HG03139 (cell line): Measurements from ENCODE around the gene ATP6V1G2.
"Not testable (repeated sequence)": the region's sequence is repeated elsewhere in the genome, so short reads cannot be mapped to it uniquely, and the experiment has no call there.

Experiments
- ATAC-seq: cut with Tn5 transposase; IDR thresholded peaks from one replicate; pipeline ENCODE4 v1.9.1; 2021; ENCODE audit not compliant: unreplicated experiment

Gene ATP6V1G2

GRCh38 chr6:31575952-31576685, 29.7 kb upstream of the ATP6V1G2 start:
- ATAC-seq = no peak

DNA sequence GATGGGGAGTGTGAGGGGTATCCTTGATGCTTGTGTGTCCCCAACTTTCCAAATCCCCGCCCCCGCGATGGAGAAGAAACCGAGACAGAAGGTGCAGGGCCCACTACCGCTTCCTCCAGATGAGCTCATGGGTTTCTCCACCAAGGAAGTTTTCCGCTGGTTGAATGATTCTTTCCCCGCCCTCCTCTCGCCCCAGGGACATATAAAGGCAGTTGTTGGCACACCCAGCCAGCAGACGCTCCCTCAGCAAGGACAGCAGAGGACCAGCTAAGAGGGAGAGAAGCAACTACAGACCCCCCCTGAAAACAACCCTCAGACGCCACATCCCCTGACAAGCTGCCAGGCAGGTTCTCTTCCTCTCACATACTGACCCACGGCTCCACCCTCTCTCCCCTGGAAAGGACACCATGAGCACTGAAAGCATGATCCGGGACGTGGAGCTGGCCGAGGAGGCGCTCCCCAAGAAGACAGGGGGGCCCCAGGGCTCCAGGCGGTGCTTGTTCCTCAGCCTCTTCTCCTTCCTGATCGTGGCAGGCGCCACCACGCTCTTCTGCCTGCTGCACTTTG, 29.0 kb upstream of the ATP6V1G2 start, which contains the start of gene TNF:
Gene TNF, plus strand, starts transcription at position 231 of the 567 bp plus-strand sequence. Its CDS starts 177 bp downstream, at position 408.
- ATAC-seq = no peak

DNA sequence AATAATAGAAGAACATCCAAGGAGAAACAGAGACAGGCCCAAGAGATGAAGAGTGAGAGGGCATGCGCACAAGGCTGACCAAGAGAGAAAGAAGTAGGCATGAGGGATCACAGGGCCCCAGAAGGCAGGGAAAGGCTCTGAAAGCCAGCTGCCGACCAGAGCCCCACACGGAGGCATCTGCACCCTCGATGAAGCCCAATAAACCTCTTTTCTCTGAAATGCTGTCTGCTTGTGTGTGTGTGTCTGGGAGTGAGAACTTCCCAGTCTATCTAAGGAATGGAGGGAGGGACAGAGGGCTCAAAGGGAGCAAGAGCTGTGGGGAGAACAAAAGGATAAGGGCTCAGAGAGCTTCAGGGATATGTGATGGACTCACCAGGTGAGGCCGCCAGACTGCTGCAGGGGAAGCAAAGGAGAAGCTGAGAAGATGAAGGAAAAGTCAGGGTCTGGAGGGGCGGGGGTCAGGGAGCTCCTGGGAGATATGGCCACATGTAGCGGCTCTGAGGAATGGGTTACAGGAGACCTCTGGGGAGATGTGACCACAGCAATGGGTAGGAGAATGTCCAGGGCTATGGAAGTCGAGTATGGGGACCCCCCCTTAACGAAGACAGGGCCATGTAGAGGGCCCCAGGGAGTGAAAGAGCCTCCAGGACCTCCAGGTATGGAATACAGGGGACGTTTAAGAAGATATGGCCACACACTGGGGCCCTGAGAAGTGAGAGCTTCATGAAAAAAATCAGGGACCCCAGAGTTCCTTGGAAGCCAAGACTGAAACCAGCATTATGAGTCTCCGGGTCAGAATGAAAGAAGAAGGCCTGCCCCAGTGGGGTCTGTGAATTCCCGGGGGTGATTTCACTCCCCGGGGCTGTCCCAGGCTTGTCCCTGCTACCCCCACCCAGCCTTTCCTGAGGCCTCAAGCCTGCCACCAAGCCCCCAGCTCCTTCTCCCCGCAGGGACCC, 28.0 kb upstream of the ATP6V1G2 start:
- ATAC-seq = no peak

DNA sequence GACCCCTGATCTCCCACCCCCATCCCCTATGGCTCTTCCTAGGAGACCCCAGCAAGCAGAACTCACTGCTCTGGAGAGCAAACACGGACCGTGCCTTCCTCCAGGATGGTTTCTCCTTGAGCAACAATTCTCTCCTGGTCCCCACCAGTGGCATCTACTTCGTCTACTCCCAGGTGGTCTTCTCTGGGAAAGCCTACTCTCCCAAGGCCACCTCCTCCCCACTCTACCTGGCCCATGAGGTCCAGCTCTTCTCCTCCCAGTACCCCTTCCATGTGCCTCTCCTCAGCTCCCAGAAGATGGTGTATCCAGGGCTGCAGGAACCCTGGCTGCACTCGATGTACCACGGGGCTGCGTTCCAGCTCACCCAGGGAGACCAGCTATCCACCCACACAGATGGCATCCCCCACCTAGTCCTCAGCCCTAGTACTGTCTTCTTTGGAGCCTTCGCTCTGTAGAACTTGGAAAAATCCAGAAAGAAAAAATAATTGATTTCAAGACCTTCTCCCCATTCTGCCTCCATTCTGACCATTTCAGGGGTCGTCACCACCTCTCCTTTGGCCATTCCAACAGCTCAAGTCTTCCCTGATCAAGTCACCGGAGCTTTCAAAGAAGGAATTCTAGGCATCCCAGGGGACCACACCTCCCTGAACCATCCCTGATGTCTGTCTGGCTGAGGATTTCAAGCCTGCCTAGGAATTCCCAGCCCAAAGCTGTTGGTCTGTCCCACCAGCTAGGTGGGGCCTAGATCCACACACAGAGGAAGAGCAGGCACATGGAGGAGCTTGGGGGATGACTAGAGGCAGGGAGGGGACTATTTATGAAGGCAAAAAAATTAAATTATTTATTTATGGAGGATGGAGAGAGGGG, 27.1 kb upstream of the ATP6V1G2 start:
- no peak for ATAC-seq

GRCh38 chr6:31572041-31572911, 25.9 kb upstream of the ATP6V1G2 start, which contains the start of gene LTA:
Gene LTA, plus strand, starts transcription at chr6:31572289. Its CDS starts 454 bp downstream, at chr6:31572743.
- ATAC-seq = peak; percentile 37

DNA sequence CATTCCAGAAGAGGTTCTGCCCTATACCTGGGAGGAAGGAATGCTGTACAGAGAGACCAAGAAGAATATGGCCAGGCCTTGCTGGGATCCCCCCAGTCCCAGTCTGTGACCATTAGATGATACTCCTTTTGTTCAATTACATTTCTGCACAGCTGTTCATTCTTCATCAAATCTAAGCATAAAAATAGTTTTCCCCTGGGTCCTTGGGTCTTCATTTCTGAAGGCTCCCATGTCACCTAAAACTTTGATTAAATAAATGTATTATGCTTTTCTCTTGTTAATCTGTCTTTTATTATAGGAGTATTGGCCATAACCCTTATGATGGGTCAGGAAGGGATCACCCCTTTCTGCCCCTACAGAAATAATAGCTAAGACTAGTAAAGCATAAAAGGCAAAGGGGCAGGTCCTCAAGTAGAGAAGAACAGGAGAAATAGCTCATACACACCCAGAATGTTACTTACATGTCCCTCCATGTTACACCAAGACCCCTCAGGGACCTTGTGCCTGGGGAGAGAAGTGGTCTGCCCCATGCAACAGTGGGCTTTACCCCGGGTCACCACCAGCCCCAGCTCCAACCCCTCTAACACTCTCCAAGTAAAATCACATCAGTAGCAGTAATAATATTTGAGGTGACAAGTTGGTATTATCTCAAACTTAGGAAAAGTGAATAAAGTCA, 23.6 kb upstream of the ATP6V1G2 start:
- ATAC-seq = no peak

DNA sequence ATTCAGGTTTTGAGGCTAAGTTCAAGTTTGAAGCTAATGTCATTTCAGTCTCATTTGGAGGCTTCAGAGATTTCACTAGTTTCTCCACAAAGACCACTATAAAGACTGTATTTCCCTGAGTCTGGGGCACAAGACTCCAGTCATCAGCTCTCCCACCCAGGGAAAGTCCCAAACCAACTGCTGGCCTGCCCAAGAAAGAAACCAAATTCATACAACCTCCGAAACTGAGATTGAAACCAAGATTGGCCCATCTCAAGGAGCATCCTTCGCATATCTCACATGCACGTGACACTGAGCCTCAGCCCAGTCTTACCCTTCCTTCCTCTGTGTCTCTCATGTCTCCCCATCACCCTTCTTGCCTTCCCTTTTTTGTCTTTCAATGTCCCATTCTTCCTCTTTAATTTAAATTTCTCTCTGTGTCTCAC, 22.1 kb upstream of the ATP6V1G2 start:
- ATAC-seq = peak; percentile 50

DNA sequence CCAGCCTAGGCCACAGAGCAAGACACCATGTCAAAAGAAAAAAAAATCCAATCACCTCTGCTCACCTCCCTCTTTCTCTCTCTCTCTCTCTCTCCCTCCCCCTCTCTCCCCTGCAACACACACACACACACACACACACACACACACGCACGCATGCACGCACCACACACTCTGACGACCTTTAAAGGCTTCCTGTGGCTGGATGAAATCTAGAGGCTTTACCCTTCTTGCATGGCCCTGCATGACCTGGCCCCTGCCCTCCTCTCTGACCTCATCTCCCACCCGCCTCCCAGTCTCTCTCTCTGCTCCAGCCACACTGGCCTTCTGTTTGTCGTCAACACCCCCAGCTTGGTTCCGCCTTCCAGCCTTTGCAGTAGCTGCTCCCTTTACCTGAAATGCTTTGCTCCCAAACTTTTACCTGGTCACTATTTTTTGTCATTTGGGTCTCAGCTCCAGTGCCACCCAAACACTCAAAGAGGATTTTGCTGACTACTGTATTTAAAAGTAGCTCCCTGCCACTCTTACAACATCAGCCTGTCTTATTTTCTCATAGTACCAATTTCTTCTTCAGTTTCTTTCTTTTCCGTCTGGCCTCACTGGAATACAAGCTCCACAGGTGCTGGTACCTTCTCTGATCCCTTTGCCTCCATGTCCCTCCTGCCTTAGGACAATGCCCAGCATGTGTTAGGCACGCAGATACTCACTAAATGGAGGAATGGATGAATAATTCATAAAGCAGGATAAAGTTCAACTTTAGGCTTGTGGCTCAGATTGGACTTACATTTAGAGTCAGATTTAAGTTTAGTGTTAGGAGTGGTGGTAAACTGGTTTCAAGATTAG, 21.3 kb upstream of the ATP6V1G2 start:
- no peak for ATAC-seq

DNA sequence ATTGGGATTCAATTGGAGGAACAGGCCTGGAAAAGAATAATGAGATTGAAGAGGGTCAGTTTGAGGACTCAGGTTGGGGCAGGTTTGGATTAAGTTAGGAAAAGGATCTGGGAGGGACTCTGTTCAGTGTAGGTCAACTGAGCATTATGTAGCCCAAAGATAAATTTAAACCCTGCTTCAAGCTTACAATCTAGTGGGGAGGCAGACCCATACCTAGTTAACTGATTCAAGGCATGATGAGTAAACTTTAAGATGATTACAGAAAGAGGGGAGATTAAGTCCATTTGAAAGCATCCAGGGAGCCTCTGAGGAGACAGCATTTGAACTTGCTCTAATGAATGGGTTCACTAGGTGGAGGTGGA, 14.3 kb upstream of the ATP6V1G2 start:
- no peak for ATAC-seq

DNA sequence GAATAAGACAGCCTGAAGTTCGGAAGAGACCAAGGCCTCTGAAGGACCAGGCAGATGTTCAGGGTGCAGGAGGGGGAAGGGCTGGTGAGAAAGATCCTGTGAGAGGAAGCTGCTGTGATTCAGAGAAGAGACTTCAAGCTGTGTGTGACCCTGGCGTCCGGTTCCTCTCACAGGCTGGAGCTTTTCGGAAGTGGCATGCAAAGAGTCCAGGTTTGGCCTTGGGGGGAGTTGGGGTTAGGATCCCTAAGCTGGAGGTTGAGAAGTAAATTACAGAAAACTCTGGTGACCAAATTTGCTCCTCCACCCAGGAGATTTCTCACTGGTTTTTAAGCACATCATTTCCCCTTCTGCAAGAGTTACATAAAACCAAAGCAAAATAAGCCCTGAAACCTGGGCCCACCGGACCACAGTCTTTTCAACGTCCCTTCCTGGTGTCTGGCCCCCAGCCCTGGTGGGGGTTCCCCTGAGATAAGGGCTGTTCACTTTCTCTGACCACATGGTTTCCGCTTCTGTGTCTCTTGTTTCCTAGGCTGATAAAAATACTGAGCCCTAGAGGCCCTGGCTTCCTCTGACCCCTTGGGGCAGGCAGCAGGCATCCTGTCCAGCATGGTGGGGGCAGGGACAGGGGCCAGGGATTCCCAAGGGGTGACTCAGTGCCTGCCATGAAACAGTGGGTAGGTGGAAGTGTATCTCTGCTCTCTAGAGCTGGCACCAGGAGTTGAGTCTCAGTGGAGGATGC, 13.7 kb upstream of the ATP6V1G2 start:
- peak; percentile 63 for ATAC-seq

GRCh38 chr6:31559606-31559957, 13.2 kb upstream of the ATP6V1G2 start:
- ATAC-seq = no peak

GRCh38 chr6:31558631-31559500, 12.5 kb upstream of the ATP6V1G2 start:
- no peak for ATAC-seq

DNA sequence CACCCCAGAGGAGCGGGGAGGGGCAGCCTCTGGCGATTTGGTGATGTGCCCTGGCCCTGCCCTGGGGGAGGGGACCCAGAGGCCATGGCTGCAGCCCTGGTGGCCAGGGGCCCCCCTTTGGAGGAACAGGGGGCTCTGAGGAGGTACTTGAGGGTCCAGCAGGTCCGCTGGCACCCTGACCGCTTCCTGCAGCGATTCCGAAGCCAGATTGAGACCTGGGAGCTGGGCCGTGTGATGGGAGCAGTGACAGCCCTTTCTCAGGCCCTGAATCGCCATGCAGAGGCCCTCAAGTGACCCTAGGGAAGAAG, 11.9 kb upstream of the ATP6V1G2 start:
- ATAC-seq = no peak

- no peak for ATAC-seq
Measured at GRCh38 chr6:31557443-31558317, 11.3 kb upstream of the ATP6V1G2 start.

- ATAC-seq = no peak
Measured at GRCh38 chr6:31556307-31556706, 9.9 kb upstream of the ATP6V1G2 start.

DNA sequence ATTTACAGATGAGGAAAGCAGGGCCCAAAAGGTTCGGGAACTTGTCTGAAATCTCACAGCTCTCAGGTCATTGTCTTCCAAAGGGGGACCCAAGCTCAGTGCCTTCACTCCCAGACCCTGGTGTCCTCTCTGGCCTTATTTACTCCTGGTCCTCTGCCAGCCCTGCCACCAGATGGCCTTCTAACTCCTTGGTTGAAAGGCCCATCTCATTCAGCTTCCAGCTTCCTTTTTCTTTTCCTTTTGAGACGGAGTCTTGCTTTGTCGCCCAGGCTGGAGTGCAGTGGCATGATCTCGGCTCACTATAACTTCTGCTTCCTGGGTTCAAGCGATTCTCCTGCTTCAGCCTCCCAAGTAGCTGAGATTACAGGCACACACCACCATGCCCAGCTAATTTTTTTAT, 5.0 kb upstream of the ATP6V1G2 start:
- not testable (repeated sequence) for ATAC-seq
